Caco-2 (cell line): ENCODE measurements around the gene SEC31B. TPM values are rescaled to one million over a fixed set of nuclear protein-coding genes. Genes with fewer than 3 reads are reported as not detected.

ENCODE experiments used
- BruUV-seq: library from RNA; stranded (reverse); fragments of 400-500 nt; replicated peaks from 2 replicates; lab custom pipeline; 2021; lab: Mats Ljungman, UMichigan
- CTCF ChIA-PET: fragments of 300-600 bp; sonication (Branson Sonifier 250); formaldehyde crosslinking; loops from one replicate; lab custom pipeline; 2022; ENCODE audit warnings: antibody characterized with exemption; lab: Charles Lee
- POLR2A ChIA-PET: fragments of 300-600 bp; sonication (Branson Sonifier 250); formaldehyde crosslinking; loops from one replicate; lab custom pipeline; 2022; ENCODE audit warnings: antibody characterized with exemption; lab: Charles Lee
- DNase-seq, 2 experiments: peaks; one replicate each; pipeline versions ENCODE4 v3.0.0 to v3.0.0-alpha.2; 2020 to 2022
- H3K27me3 ChIP-seq: replicated peaks from 2 replicates; pipeline ENCODE4 v1.6.0; 2011; ENCODE audit warnings: low read length; ENCODE audit not compliant: control insufficient read depth, insufficient read depth
- H3K36me3 ChIP-seq: 2 replicates; pipeline ENCODE4 v1.5.1; 2011; ENCODE audit warnings: low read length; ENCODE audit not compliant: control insufficient read depth, insufficient read depth
- H3K4me1 ChIP-seq: fragments of 250-450 bp; sonication (Bioruptor Pico); 2 replicates; pipeline ENCODE4 v1.5.1; 2020; ENCODE audit warnings: mild to moderate bottlenecking
- H3K4me3 ChIP-seq: 2 replicates; pipeline ENCODE4 v1.5.1; 2011; ENCODE audit warnings: low read depth, mild to moderate bottlenecking, control low read depth, low read length
- H3K9me3 ChIP-seq: fragments of 250-450 bp; sonication (Bioruptor Pico); 2 replicates; pipeline ENCODE4 v1.5.1; 2020; ENCODE audit warnings: mild to moderate bottlenecking, moderate library complexity
- H3K27ac Mint-ChIP-seq: one replicate; pipeline ENCODE4 v1.8.0; 2022; ENCODE audit warnings: mixed read lengths; ENCODE audit not compliant: unreplicated experiment
- H3K27me3 Mint-ChIP-seq: one replicate; pipeline ENCODE4 v1.8.0; 2022; ENCODE audit warnings: mixed read lengths; ENCODE audit not compliant: insufficient read depth, unreplicated experiment
- H3K36me3 Mint-ChIP-seq: one replicate; pipeline ENCODE4 v1.8.0; 2022; ENCODE audit warnings: mild to moderate bottlenecking, mixed read lengths; ENCODE audit not compliant: insufficient read depth, unreplicated experiment
- H3K4me1 Mint-ChIP-seq: one replicate; pipeline ENCODE4 v1.8.0; 2022; ENCODE audit warnings: low read depth, mixed read lengths; ENCODE audit not compliant: unreplicated experiment
- H3K4me3 Mint-ChIP-seq: one replicate; pipeline ENCODE4 v1.8.0; 2022; ENCODE audit warnings: mild to moderate bottlenecking, moderate library complexity, mixed read lengths; ENCODE audit not compliant: unreplicated experiment
- H3K9me3 Mint-ChIP-seq: one replicate; pipeline ENCODE4 v1.8.0; 2022; ENCODE audit warnings: mixed read lengths; ENCODE audit not compliant: unreplicated experiment
- CTCF ChIP-seq, 2 experiments: fragments of 200-600 bp in 1 of 2; IDR thresholded peaks; 1 replicate in 1 of 2; 2 replicates in 1 of 2; pipeline versions ENCODE4 v1.5.1 to v1.8.0; 2011 to 2022; ENCODE audit warnings: antibody characterized with exemption in 1 of 2, control low read depth in 1 of 2, inconsistent platforms in 1 of 2, low read depth in 1 of 2, low read length in 1 of 2, mild to moderate bottlenecking in 1 of 2, moderate library complexity in 1 of 2; ENCODE audit not compliant: insufficient read depth in 1 of 2, severe bottlenecking in 1 of 2, unreplicated experiment in 1 of 2
- intact Hi-C: fragments of 100-400 bp; cut with micrococcal nuclease; formaldehyde crosslinking; loops from one replicate; pipeline ENCODE4 v1.10.0; 2022; ENCODE audit not compliant: unreplicated experiment
- total RNA-seq: library from RNA; stranded (reverse); gene quantifications from 2 replicates; pipeline ENCODE4 v1.2.3, GENCODE V29; 2022

SEC31B gene
- total RNA-seq, 1 experiment from 2014 or later, result 5.1 TPM

DNA sequence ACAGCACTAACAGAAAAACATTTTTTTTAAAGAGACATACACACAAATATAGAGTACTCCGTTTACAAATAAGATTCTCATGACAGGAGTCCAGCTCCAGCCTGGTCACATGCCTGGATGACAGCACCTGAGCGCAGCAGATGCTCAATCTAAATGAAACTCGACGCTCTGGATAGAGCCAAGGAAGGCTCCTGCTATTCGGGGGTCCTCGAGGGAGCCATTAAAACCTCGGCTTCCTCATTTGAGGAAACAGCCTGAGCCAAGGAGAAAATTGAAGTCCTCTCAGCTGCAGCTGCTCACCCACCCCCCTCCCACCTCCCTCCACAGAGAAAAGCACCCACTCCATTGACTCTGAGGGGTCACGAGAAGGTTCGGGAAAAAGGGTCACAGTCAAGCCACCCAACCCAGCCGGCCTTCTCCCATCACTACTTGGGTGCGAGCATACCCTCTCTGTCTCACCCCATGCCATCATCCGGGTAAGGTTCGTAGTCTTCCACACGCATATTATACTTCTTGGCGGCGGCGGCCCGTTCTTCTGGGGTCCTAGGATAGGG lies 9.3 kb upstream of the SEC31B start:
- H3K27me3 ChIP-seq, result no peaks in the 10 kb centered on the region
- POLR2A ChIA-PET, result no interaction called here

DNA sequence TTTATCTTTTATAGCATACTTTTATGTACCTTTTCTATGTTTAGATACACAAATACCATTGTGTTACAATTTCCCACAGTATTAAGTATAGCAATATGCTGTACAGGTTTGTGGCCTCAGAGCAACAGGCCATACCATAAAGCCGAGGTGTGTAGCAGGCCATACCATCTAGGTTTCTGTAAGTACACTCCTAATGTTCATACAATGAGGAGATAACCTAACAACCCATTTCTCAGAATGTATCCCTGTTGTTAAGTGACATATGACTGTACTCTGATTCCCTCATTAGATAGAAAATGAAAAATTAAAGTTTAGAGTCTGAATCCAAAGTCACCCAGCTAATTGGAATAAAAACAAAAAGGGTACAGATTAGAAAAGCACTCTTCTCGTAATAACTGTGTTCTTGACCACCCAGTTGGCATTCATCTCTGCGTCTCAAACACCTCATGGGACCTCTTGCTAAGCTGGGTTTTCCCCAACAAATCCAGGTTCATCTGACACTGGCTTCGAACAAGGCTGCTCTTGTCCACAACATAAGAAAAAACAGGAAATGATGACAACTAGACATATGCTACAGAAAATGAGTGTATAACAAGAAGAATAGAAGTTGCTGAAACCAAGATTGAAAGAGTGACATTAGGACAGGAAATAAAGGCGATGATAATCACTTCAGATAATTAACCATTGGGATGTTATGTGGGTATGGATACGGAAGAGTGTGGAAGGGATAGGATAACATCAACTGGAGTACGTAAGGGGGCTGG lies 8.6 kb upstream of the SEC31B start:
- CTCF ChIA-PET, result interaction anchor here (1.7 kb wide), 1 partner anchor 7 kb away, joined by 6 read pairs; the partner anchor contains the start of gene HIF1AN
- Mint-ChIP-seq H3K4me1 (peaks cover 7% of the 10 kb centered on the region), H3K27me3 (no peaks in the 10 kb centered on the region), H3K27ac (peak overlapping the region; percentile 3), H3K9me3 (no peaks in the 10 kb centered on the region), H3K36me3 (peaks cover 28% of the 10 kb centered on the region), H3K4me3 (peak overlapping the region; percentile 98)
- peaks cover 5% of the 10 kb centered on the region for H3K36me3 ChIP-seq
- POLR2A ChIA-PET, result interaction anchor here (0.5 kb wide), 1 partner anchor 533 kb away, joined by 4 read pairs; no protein-coding TSS in a partner anchor
- H3K4me3 ChIP-seq, result peak overlapping the region; percentile 53
- no peak for TF ChIP-seq CTCF (IDR thresholded peaks at IDR 0.05; ENCODE audit: insufficient read depth in 1 of 2, low read depth in 1 of 2, low read length in 1 of 2, severe bottlenecking in 1 of 2, unreplicated experiment in 1 of 2)
- BruUV-seq, result TSS peak; percentile 60
- no peak for DNase-seq
- H3K9me3 ChIP-seq, result no peaks in the 10 kb centered on the region
- H3K27me3 ChIP-seq, result no peaks in the 10 kb centered on the region
- intact Hi-C loops, result no loop called here
- H3K4me1 ChIP-seq, result peaks cover 6% of the 10 kb centered on the region

More for the DNA sequence above, 9.3 kb upstream of the SEC31B start:
- intact Hi-C loops, result no loop called here
- peaks cover 23% of the 10 kb centered on the region for H3K36me3 Mint-ChIP-seq
- no peaks in the 10 kb centered on the region for H3K27me3 Mint-ChIP-seq
- H3K36me3 ChIP-seq, result peaks cover 5% of the 10 kb centered on the region
- H3K9me3 ChIP-seq, result no peaks in the 10 kb centered on the region
- peak overlapping the region; percentile 53 for H3K4me3 ChIP-seq
- H3K4me3 Mint-ChIP-seq, result peak overlapping the region; percentile 98
- CTCF ChIA-PET, result interaction anchor here (1.2 kb wide), 1 partner anchor 10 kb away, joined by 8 read pairs; no protein-coding TSS in a partner anchor
- no TSS peak for BruUV-seq
- no peak for TF ChIP-seq CTCF (IDR thresholded peaks at IDR 0.05; ENCODE audit: insufficient read depth in 1 of 2, low read depth in 1 of 2, low read length in 1 of 2, severe bottlenecking in 1 of 2, unreplicated experiment in 1 of 2)
- peaks cover 6% of the 10 kb centered on the region for H3K4me1 ChIP-seq
- no peak for DNase-seq
- peak overlapping the region; percentile 97 for H3K27ac Mint-ChIP-seq
- H3K9me3 Mint-ChIP-seq, result no peaks in the 10 kb centered on the region
- H3K4me1 Mint-ChIP-seq, result peaks cover 7% of the 10 kb centered on the region

- no peaks in the 10 kb centered on the region for H3K9me3 Mint-ChIP-seq
- Histone ChIP-seq H3K4me1 (peaks cover 6% of the 10 kb centered on the region), H3K36me3 (peaks cover 5% of the 10 kb centered on the region), H3K9me3 (no peaks in the 10 kb centered on the region), H3K4me3 (no peak overlapping the region), H3K27me3 (no peaks in the 10 kb centered on the region)
- ChIA-PET POLR2A (interaction anchor here (1.1 kb wide), 1 partner anchor 11 kb away, joined by 6 read pairs; the partner anchor contains the start of gene HIF1AN), CTCF (interaction anchor here (1.6 kb wide), 1 partner anchor 11 kb away, joined by 4 read pairs; the partner anchor contains the start of gene HIF1AN)
- H3K27ac Mint-ChIP-seq, result no peak overlapping the region
- peaks cover 24% of the 10 kb centered on the region for H3K36me3 Mint-ChIP-seq
- peaks cover 7% of the 10 kb centered on the region for H3K4me1 Mint-ChIP-seq
- peak in 1 of 2 experiments; percentile 14 for TF ChIP-seq CTCF (IDR thresholded peaks at IDR 0.05; ENCODE audit: insufficient read depth in 1 of 2, low read depth in 1 of 2, low read length in 1 of 2, severe bottlenecking in 1 of 2, unreplicated experiment in 1 of 2)
- intact Hi-C loops, result no loop called here
- no TSS peak for BruUV-seq
- no peaks in the 10 kb centered on the region for H3K27me3 Mint-ChIP-seq
- H3K4me3 Mint-ChIP-seq, result no peak overlapping the region
- no peak for DNase-seq
Measured at GRCh38 chr10:100524638-100525037, 5.0 kb upstream of the SEC31B start.
